ENCODE results near the gene RHEX.
"Not testable (repeated sequence)": the region's sequence is repeated elsewhere in the genome, so short reads cannot be mapped to it uniquely, and the experiment has no call there.

Gene RHEX

GRCh38 chr1:206059355-206059915 is 6.5 kb downstream of the RHEX start:
- Histone ChIP-seq H3K9ac (ENCODE audit: low read depth, low read length) (no peak overlapping the region), H3K4me1 (ENCODE audit: insufficient read depth, low read length) (peaks cover 7% of the 10 kb centered on the region; the same call in 1 of the 2 replicates), H3K36me3 (ENCODE audit: insufficient read depth, low read length) (no peaks in the 10 kb centered on the region), H3K9me3 (ENCODE audit: control insufficient read depth, insufficient read depth, low read length) (peaks cover 7% of the 10 kb centered on the region; the same call in 1 of the 2 replicates)

DNA sequence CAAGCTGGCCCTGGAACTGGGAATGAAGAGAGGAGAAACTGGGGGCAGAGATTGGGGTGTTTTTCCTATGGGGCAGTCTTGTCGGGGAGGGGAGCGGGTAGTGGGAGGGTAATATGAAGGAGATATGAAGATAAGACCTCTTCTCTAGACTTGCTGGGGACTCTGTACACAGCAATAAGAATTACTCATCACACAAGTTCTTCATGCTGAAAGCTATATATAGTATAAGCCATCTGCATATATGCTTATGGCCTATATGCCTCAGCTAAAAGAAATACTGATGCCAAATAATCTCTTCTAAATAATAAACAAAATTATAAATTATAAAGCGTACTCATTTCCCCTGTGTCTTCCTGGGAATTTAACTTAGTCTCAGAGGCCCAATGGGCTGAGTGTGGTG is 7.9 kb downstream of the RHEX start:
- H3K9me3 ChIP-seq (ENCODE audit: control insufficient read depth, insufficient read depth, low read length), result peaks cover 7% of the 10 kb centered on the region; the same call in 1 of the 2 replicates
- no peaks in the 10 kb centered on the region for H3K36me3 ChIP-seq (ENCODE audit: insufficient read depth, low read length)
- H3K4me1 ChIP-seq (ENCODE audit: insufficient read depth, low read length), result peaks cover 7% of the 10 kb centered on the region; the same call in 1 of the 2 replicates
- H3K9ac ChIP-seq (ENCODE audit: low read depth, low read length), result no peak overlapping the region

GRCh38 chr1:206062464-206062863 is 9.5 kb downstream of the RHEX start:
- Histone ChIP-seq H3K9ac (ENCODE audit: low read depth, low read length) (no peak overlapping the region), H3K4me1 (ENCODE audit: insufficient read depth, low read length) (peaks cover 7% of the 10 kb centered on the region; the same call in 1 of the 2 replicates), H3K36me3 (ENCODE audit: insufficient read depth, low read length) (no peaks in the 10 kb centered on the region)

DNA sequence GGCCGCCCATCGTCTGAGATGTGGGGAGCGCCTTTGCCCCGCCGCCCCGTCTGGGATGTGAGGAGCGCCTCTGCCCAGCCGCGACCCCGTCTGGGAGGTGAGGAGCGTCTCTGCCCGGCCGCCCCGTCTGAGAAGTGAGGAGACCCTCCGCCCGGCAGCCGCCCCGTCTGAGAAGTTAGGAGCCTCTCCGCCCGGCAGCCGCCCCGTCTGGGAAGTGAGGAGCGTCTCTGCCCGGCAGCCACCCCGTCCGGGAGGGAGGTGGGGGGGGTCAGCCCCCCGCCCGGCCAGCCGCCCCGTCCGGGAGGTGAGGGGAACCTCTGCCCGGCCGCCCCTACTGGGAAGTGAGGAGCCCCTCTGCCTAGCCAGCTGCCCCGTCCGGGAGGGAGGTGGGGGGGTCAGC is 11.0 kb downstream of the RHEX start:
- not testable (repeated sequence) for H3K4me1 ChIP-seq (ENCODE audit: insufficient read depth, low read length)

More at GRCh38 chr1:206062464-206062863, 9.5 kb downstream of the RHEX start:
- H3K9me3 ChIP-seq (ENCODE audit: control insufficient read depth, insufficient read depth, low read length), result peaks cover 7% of the 10 kb centered on the region; the same call in 1 of the 2 replicates

GRCh38 chr1:206064501-206064900 is 11.5 kb downstream of the RHEX start:
- not testable (repeated sequence) for H3K36me3 ChIP-seq (ENCODE audit: insufficient read depth, low read length); H3K9me3 ChIP-seq (ENCODE audit: control insufficient read depth, insufficient read depth, low read length); H3K9ac ChIP-seq (ENCODE audit: low read depth, low read length); H3K4me1 ChIP-seq (ENCODE audit: insufficient read depth, low read length)

More for the DNA sequence above, 11.0 kb downstream of the RHEX start:
- H3K9ac ChIP-seq (ENCODE audit: low read depth, low read length); H3K36me3 ChIP-seq (ENCODE audit: insufficient read depth, low read length); H3K9me3 ChIP-seq (ENCODE audit: control insufficient read depth, insufficient read depth, low read length): not testable (repeated sequence)

DNA sequence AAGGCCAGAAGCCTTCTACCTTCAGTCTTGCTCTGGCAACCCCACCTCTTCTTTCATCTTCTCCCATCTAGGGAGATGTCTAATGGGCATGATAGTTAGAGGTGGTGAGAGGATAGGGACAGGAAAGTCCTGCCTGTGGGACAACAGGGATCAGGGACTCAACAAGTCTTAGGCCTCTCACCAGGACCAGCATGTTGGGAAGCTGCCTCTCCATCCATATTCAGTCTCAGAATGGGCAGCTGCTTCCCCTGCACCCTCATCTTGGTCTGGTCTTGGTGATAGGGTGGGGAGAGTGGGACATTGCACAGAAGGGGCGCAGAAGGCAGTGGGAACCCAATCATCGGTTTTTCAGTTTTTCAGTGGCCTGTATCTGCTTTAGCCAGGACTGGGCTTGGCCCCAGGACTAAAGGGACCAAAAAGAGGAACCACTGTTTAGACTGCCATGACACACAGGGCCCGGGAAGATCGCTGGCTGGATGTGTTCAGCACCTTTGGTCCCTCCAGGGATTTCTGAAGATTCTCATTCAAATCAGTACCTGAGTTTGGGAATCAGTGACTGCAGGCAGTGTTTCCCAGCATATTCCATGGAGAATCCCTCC is 12.7 kb downstream of the RHEX start:
- peaks cover 7% of the 10 kb centered on the region; the same call in 1 of the 2 replicates for H3K9me3 ChIP-seq (ENCODE audit: control insufficient read depth, insufficient read depth, low read length)
- H3K9ac ChIP-seq (ENCODE audit: low read depth, low read length), result no peak overlapping the region
- no peaks in the 10 kb centered on the region for H3K4me1 ChIP-seq (ENCODE audit: insufficient read depth, low read length)
- no peaks in the 10 kb centered on the region for H3K36me3 ChIP-seq (ENCODE audit: insufficient read depth, low read length)

DNA sequence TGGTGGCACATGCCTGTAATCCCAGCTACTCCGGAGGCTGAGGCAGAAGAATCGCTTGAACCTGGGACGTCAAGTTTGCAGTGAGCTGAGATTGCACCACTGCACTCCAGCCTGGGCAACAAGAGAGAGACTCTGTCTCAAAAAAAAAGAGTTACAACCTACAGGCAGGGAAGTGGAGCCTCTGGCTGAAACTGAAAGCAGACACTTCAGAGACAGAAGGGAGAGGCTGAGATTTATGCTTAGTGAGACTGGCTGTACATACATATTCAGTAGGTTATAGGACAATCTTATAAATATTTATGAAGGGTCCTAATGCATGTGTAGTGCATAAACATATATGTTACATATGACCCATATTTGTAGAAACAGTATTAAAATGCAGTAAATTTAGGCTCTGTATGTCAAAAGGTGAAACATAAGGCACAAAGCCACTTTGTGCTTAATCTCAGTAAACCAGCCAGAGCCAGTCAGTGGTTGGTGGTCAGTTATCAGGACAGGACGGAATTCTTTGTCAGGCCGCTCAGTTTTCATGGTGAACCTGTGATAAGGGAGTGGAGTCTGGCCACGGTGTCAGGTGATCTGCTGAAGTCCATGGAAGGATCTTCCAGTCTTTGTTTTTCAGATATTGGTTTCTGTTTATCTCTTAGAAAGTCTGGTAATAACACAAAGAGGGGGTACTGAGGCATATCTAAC is 13.7 kb downstream of the RHEX start:
- Histone ChIP-seq H3K9me3 (ENCODE audit: control insufficient read depth, insufficient read depth, low read length) (peaks cover 7% of the 10 kb centered on the region; the same call in 1 of the 2 replicates), H3K9ac (ENCODE audit: low read depth, low read length) (no peak overlapping the region), H3K4me1 (ENCODE audit: insufficient read depth, low read length) (no peaks in the 10 kb centered on the region), H3K36me3 (ENCODE audit: insufficient read depth, low read length) (no peaks in the 10 kb centered on the region)

DNA sequence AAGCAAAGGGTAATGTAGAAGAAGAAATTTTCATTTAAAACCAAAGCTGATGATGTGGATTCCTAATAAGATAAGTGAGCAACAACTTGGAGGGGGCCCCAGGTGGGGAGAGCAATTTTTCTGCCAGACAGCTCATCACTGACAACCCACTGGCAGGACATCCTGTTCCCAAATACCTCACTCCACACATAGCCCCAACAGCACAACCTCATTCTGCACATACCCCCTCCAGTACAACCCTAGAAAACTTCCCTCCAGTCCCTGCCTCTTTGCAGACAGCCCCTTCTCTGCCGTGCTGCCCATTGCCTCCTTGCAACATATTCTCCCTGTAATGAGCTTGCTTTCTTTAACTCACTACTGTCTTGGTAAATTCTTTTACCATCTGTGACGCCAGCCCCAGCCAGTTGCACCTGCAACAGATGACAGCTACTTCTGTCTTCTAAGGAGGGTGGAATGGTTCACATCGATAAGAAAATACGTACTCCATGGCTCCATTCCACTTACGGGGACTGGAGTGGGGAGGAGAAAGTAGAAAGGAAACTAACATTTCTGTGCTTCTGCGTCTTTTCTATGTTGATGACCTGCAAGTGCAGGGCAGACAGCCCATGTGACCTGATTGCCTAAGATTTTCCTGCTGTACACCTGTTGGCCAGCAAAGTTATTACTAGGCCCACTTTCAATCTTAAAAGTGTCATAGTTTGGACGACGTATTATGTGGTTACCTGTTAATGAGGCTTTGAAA is 14.7 kb downstream of the RHEX start:
- Histone ChIP-seq H3K9ac (ENCODE audit: low read depth, low read length) (no peak overlapping the region), H3K9me3 (ENCODE audit: control insufficient read depth, insufficient read depth, low read length) (peaks cover 6% of the 10 kb centered on the region; the same call in 1 of the 2 replicates), H3K36me3 (ENCODE audit: insufficient read depth, low read length) (no peaks in the 10 kb centered on the region), H3K4me1 (ENCODE audit: insufficient read depth, low read length) (no peaks in the 10 kb centered on the region)

DNA sequence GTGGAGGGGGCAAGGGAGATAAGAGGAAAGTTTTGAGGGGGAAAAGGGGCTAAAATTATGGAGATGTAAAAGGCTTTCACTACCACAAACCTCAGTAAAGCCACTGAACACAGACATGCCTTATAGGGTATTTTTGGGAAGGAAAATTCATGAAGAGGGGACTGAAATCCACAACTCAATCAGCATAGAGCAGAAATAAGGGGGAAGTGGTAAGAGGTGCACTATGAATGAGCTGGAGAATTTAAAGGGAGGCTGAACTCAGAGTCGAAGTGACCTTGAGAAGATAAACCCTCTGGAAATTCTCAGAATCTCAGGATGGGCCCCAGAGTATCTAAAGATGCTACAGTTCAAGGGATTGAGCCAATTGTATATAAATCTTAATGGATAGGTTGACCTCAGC is 15.3 kb downstream of the RHEX start:
- Histone ChIP-seq H3K4me1 (ENCODE audit: insufficient read depth, low read length) (no peaks in the 10 kb centered on the region), H3K9me3 (ENCODE audit: control insufficient read depth, insufficient read depth, low read length) (no peaks in the 10 kb centered on the region), H3K36me3 (ENCODE audit: insufficient read depth, low read length) (no peaks in the 10 kb centered on the region), H3K9ac (ENCODE audit: low read depth, low read length) (no peak overlapping the region)

DNA sequence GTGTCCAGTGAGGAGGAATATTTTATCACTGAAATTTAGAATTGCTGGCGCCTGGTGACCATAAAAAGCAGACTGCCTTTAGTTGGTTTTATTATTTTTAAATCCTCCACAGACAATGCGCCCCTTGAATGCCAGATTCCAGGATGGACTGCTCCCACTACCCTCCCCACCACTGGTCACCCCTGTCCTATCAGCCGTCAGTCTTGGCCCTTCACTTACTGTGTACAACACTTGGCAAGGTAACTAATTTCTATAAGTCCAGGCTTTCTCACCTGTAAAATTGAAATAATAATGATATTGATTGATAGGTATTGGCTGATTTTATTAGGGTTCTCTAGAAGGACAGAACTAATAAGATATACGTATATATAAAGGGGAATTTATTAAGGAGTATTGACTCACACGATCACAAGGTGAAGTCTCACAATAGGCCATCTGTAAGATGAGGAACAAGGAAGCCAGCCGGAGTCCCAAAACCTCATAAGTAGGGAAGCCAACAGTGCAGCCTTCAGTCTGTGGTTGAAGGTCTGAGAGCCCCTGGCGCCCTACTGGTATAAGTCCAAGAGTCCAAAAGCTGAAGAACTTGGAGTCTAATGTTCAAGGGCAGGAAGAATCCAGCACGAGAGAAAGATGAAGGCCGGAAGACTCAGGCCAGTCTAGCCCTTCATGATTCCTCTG is 17.8 kb downstream of the RHEX start:
- no peaks in the 10 kb centered on the region for H3K9me3 ChIP-seq (ENCODE audit: control insufficient read depth, insufficient read depth, low read length)
- H3K9ac ChIP-seq (ENCODE audit: low read depth, low read length), result no peak overlapping the region
- no peaks in the 10 kb centered on the region for H3K36me3 ChIP-seq (ENCODE audit: insufficient read depth, low read length)
- no peaks in the 10 kb centered on the region for H3K4me1 ChIP-seq (ENCODE audit: insufficient read depth, low read length)

DNA sequence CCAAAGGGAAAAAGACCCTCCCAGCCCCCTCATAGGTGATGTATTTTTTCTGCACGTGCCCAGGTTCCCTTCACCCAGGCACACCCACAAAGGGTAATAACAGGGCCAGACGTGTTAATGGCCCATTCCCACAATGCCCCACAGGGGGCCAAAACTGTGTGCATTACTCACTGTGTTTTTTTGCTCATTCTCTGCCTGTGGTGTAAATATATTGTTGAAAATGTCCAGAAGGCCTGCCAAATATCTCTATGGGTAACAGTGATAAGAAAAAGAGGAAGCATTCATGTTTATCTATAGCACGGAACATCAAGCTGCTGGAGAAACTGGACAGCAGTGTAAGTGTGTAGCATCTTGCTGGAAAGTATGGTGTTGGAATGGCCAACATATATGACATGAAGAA is 21.9 kb downstream of the RHEX start:
- H3K9ac ChIP-seq (ENCODE audit: low read depth, low read length), result no peak overlapping the region
- peaks cover 6% of the 10 kb centered on the region for H3K4me1 ChIP-seq (ENCODE audit: insufficient read depth, low read length)
- H3K36me3 ChIP-seq (ENCODE audit: insufficient read depth, low read length), result no peaks in the 10 kb centered on the region
- H3K9me3 ChIP-seq (ENCODE audit: control insufficient read depth, insufficient read depth, low read length), result no peaks in the 10 kb centered on the region

DNA sequence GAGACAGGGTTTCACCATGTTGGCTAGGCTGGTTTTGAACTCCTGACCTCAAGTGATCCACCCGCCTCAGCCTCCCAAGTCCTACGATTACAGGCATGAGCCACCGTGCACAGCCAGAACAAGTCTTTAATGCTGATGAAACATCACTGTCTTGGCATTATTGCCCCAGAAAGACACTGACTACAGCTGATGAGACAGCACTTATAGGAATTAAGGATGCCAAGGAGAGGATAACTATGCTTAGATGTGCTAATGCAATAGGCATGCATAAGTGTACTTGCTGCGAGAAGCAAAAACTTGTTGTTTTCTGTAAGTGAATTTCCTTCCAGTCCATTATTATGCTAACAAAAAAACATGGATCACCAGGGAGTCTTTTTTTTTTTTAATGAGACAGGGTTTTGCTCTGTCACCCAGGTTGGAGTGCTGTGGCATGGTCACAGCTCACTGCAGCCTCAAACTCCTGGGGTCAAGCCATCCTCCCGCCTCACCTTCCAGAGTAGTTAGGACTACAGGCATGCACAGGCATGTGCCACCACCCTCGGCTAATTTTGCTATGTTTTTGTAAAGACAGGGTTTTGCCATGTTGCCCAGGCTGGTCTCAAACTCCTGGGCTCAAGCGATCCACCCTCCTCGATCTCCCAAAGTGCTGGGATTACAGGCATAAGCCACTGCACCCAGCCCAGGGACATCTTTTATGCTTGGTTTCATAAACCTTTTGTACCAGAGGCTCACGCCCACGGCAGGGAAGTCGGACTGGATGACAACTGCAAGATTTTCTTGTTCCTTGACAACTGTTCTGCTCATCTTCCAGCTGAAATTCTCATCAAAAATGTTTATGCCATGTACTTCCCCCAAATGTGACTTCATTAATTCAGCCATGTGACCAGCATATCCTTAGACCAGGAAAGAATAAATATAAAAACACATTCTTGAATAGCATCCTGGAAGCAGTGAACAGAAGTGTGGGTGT is 23.1 kb downstream of the RHEX start:
- H3K9ac ChIP-seq (ENCODE audit: low read depth, low read length), result no peak overlapping the region
- peaks cover 6% of the 10 kb centered on the region for H3K4me1 ChIP-seq (ENCODE audit: insufficient read depth, low read length)
- no peaks in the 10 kb centered on the region for H3K9me3 ChIP-seq (ENCODE audit: control insufficient read depth, insufficient read depth, low read length)

GRCh38 chr1:206079135-206079534 is 26.2 kb downstream of the RHEX start:
- Histone ChIP-seq H3K9ac (ENCODE audit: low read depth, low read length) (no peak overlapping the region), H3K36me3 (ENCODE audit: insufficient read depth, low read length) (no peaks in the 10 kb centered on the region), H3K9me3 (ENCODE audit: control insufficient read depth, insufficient read depth, low read length) (no peaks in the 10 kb centered on the region), H3K4me1 (ENCODE audit: insufficient read depth, low read length) (peaks cover 6% of the 10 kb centered on the region)

More for the DNA sequence above, 23.1 kb downstream of the RHEX start:
- H3K36me3 ChIP-seq (ENCODE audit: insufficient read depth, low read length), result no peaks in the 10 kb centered on the region

Measured in ES-I3 (cell line).